Measurements from ENCODE around the gene CAMK1. TPM values are rescaled to one million over a fixed set of nuclear protein-coding genes. Genes with fewer than 3 reads are reported as not detected.

Gene CAMK1
- total and polyA plus RNA-seq, 10 donors = 10.1 to 30.5 (median 22.7) TPM

- 39 to 51% (median 46%) methylated on average over 17 of the region's 17 CpGs for WGBS, 5 donors
- Histone ChIP-seq H3K36me3 (peaks cover 0 to 75% (median 41%) of the 10 kb centered on the region in 6 donors), H3K9me3 (no peaks in the 10 kb centered on the region), H3K27ac (peak overlapping the region; percentile 64 to 97 (median 94)), H3K4me3 (peak overlapping the region; percentile 46 to 86 (median 69)), H3K4me1 (peaks cover 20 to 72% (median 52%) of the 10 kb centered on the region in 6 donors), H3K27me3 (replicated peaks in 1 of 7) (no peaks in the 10 kb centered on the region)
- no peak for TF ChIP-seq CTCF (IDR thresholded peaks at IDR 0.05 in 8 of 11, conservative IDR thresholded peaks at IDR 0.05 in 3 of 11)
- no peak for TF ChIP-seq POLR2AphosphoS5 (IDR thresholded peaks at IDR 0.05)
- no peak for TF ChIP-seq POLR2A (IDR thresholded peaks at IDR 0.05)
- DNase-seq = no peak
- intact Hi-C loops (cut with DNase I; ENCODE audit: low total_unique reads) = no loop called here
Measured at GRCh38 chr3:9750556-9751411, 19.0 kb downstream of the CAMK1 start.

- intact Hi-C loops (cut with DNase I; ENCODE audit: low total_unique reads) = no loop called here
- peaks cover 3 to 75% (median 46%) of the 10 kb centered on the region in 6 donors for H3K36me3 ChIP-seq
- WGBS, 5 donors = 0 to 1% (median 0%) methylated on average over 47 to 60 of the region's 60 CpGs
Measured at GRCh38 chr3:9749645-9750555, 19.8 kb downstream of the CAMK1 start, which contains the start of gene OGG1. TSS of gene OGG1 (plus strand) at chr3:9749952. CDS start at chr3:9750287, 335 bp downstream.

GRCh38 chr3:9749296-9749644 is 20.5 kb downstream of the CAMK1 start:
- Histone ChIP-seq H3K27ac (peak overlapping the region; percentile 78 to 97 (median 94)), H3K4me1 (peaks cover 20 to 57% (median 38%) of the 10 kb centered on the region in 6 donors), H3K9me3 (no peaks in the 10 kb centered on the region), H3K4me3 (peak overlapping the region; percentile 46 to 86 (median 69)), H3K27me3 (replicated peaks in 1 of 7) (no peaks in the 10 kb centered on the region), H3K36me3 (peaks cover 6 to 75% (median 49%) of the 10 kb centered on the region in 6 donors)
- DNase-seq = no peak
- intact Hi-C loops (cut with DNase I; ENCODE audit: low total_unique reads) = no loop called here
- 11 to 22% (median 20%) methylated on average over 16 to 19 of the region's 19 CpGs for WGBS, 5 donors
- TF ChIP-seq POLR2A (IDR thresholded peaks at IDR 0.05) = no peak
- TF ChIP-seq POLR2AphosphoS5 (IDR thresholded peaks at IDR 0.05) = no peak
- TF ChIP-seq CTCF (IDR thresholded peaks at IDR 0.05 in 8 of 11, conservative IDR thresholded peaks at IDR 0.05 in 3 of 11) = peak in 1 of 11 experiments; percentile 12

More at GRCh38 chr3:9749645-9750555, 19.8 kb downstream of the CAMK1 start, which contains the start of gene OGG1:
- H3K4me3 ChIP-seq = peak within 1 kb of the TSS; percentile 46 to 86 (median 69)
- H3K27ac ChIP-seq = peak within 1 kb of the TSS; percentile 78 to 97 (median 94)
- peak; percentile 98 for DNase-seq
- peak; percentile 90 to 94 (median 93) for TF ChIP-seq POLR2AphosphoS5 (IDR thresholded peaks at IDR 0.05)
- TF ChIP-seq POLR2A (IDR thresholded peaks at IDR 0.05) = peak in 1 of 3 donors; percentile 3
- peak in 2 of 11 experiments; percentile 10 to 17 for TF ChIP-seq CTCF (IDR thresholded peaks at IDR 0.05 in 8 of 11, conservative IDR thresholded peaks at IDR 0.05 in 3 of 11)
- H3K27me3 ChIP-seq (replicated peaks in 1 of 7) = no peaks in the 10 kb centered on the region
- no peaks in the 10 kb centered on the region for H3K9me3 ChIP-seq
- peaks cover 20 to 63% (median 44%) of the 10 kb centered on the region in 6 donors for H3K4me1 ChIP-seq
